Measurements from ENCODE around the gene MUC6.

MUC6 gene

GRCh38 chr11:1049071-1049405 lies 12.5 kb upstream of the MUC6 start:
- Histone ChIP-seq H3K9me3 (ENCODE audit: control insufficient read depth, insufficient read depth, low read depth, low read length) (no peaks in the 10 kb centered on the region), H3K27me3 (ENCODE audit: control insufficient read depth, insufficient read depth, low read length) (no peaks in the 10 kb centered on the region), H3K27ac (ENCODE audit: low read depth, low read length) (no peak overlapping the region), H3K9ac (ENCODE audit: low read length) (no peak overlapping the region), H3K36me3 (ENCODE audit: control insufficient read depth, insufficient read depth, low read length) (no peaks in the 10 kb centered on the region), H3K4me3 (ENCODE audit: low read depth, low read length) (no peak overlapping the region), H3K4me1 (ENCODE audit: control insufficient read depth, insufficient read depth, low read length) (no peaks in the 10 kb centered on the region)

GRCh38 chr11:1048375-1049070 lies 12.0 kb upstream of the MUC6 start:
- no peaks in the 10 kb centered on the region for H3K9me3 ChIP-seq (ENCODE audit: control insufficient read depth, insufficient read depth, low read depth, low read length)
- H3K4me3 ChIP-seq (ENCODE audit: low read depth, low read length): no peak overlapping the region
- H3K36me3 ChIP-seq (ENCODE audit: control insufficient read depth, insufficient read depth, low read length): no peaks in the 10 kb centered on the region
- no peak overlapping the region for H3K27ac ChIP-seq (ENCODE audit: low read depth, low read length)
- H3K4me1 ChIP-seq (ENCODE audit: control insufficient read depth, insufficient read depth, low read length): no peaks in the 10 kb centered on the region
- no peak overlapping the region for H3K9ac ChIP-seq (ENCODE audit: low read length)
- no peaks in the 10 kb centered on the region for H3K27me3 ChIP-seq (ENCODE audit: control insufficient read depth, insufficient read depth, low read length)

GRCh38 chr11:1047595-1048156 lies 11.2 kb upstream of the MUC6 start:
- H3K4me1 ChIP-seq (ENCODE audit: control insufficient read depth, insufficient read depth, low read length): no peaks in the 10 kb centered on the region
- no peak overlapping the region for H3K27ac ChIP-seq (ENCODE audit: low read depth, low read length)
- no peaks in the 10 kb centered on the region for H3K36me3 ChIP-seq (ENCODE audit: control insufficient read depth, insufficient read depth, low read length)
- H3K9ac ChIP-seq (ENCODE audit: low read length): no peak overlapping the region
- H3K9me3 ChIP-seq (ENCODE audit: control insufficient read depth, insufficient read depth, low read depth, low read length): no peaks in the 10 kb centered on the region
- no peaks in the 10 kb centered on the region for H3K27me3 ChIP-seq (ENCODE audit: control insufficient read depth, insufficient read depth, low read length)
- no peak overlapping the region for H3K4me3 ChIP-seq (ENCODE audit: low read depth, low read length)

GRCh38 chr11:1044160-1044559 lies 7.6 kb upstream of the MUC6 start:
- Histone ChIP-seq H3K9ac (ENCODE audit: low read length) (no peak overlapping the region), H3K27ac (ENCODE audit: low read depth, low read length) (no peak overlapping the region), H3K9me3 (ENCODE audit: control insufficient read depth, insufficient read depth, low read depth, low read length) (no peaks in the 10 kb centered on the region), H3K4me3 (ENCODE audit: low read depth, low read length) (no peak overlapping the region), H3K4me1 (ENCODE audit: control insufficient read depth, insufficient read depth, low read length) (no peaks in the 10 kb centered on the region), H3K27me3 (ENCODE audit: control insufficient read depth, insufficient read depth, low read length) (no peaks in the 10 kb centered on the region), H3K36me3 (ENCODE audit: control insufficient read depth, insufficient read depth, low read length) (no peaks in the 10 kb centered on the region)

- Histone ChIP-seq H3K27me3 (ENCODE audit: control insufficient read depth, insufficient read depth, low read length) (no peaks in the 10 kb centered on the region), H3K9ac (ENCODE audit: low read length) (no peak overlapping the region)
Measured at GRCh38 chr11:1043563-1044096, 7.1 kb upstream of the MUC6 start.

GRCh38 chr11:1042626-1043562 lies 6.4 kb upstream of the MUC6 start:
- no peaks in the 10 kb centered on the region for H3K9me3 ChIP-seq (ENCODE audit: control insufficient read depth, insufficient read depth, low read depth, low read length)
- H3K27ac ChIP-seq (ENCODE audit: low read depth, low read length): no peak overlapping the region
- H3K9ac ChIP-seq (ENCODE audit: low read length): no peak overlapping the region
- H3K27me3 ChIP-seq (ENCODE audit: control insufficient read depth, insufficient read depth, low read length): no peaks in the 10 kb centered on the region
- H3K36me3 ChIP-seq (ENCODE audit: control insufficient read depth, insufficient read depth, low read length): no peaks in the 10 kb centered on the region
- no peak overlapping the region for H3K4me3 ChIP-seq (ENCODE audit: low read depth, low read length)
- no peaks in the 10 kb centered on the region for H3K4me1 ChIP-seq (ENCODE audit: control insufficient read depth, insufficient read depth, low read length)

More at GRCh38 chr11:1043563-1044096, 7.1 kb upstream of the MUC6 start:
- Histone ChIP-seq H3K4me1 (ENCODE audit: control insufficient read depth, insufficient read depth, low read length) (no peaks in the 10 kb centered on the region), H3K9me3 (ENCODE audit: control insufficient read depth, insufficient read depth, low read depth, low read length) (no peaks in the 10 kb centered on the region), H3K4me3 (ENCODE audit: low read depth, low read length) (no peak overlapping the region), H3K36me3 (ENCODE audit: control insufficient read depth, insufficient read depth, low read length) (no peaks in the 10 kb centered on the region), H3K27ac (ENCODE audit: low read depth, low read length) (no peak overlapping the region)

- no peaks in the 10 kb centered on the region for H3K9me3 ChIP-seq (ENCODE audit: control insufficient read depth, insufficient read depth, low read depth, low read length)
- H3K36me3 ChIP-seq (ENCODE audit: control insufficient read depth, insufficient read depth, low read length): no peaks in the 10 kb centered on the region
- H3K9ac ChIP-seq (ENCODE audit: low read length): no peak overlapping the region
- no peak overlapping the region for H3K27ac ChIP-seq (ENCODE audit: low read depth, low read length)
- no peak overlapping the region for H3K4me3 ChIP-seq (ENCODE audit: low read depth, low read length)
- H3K27me3 ChIP-seq (ENCODE audit: control insufficient read depth, insufficient read depth, low read length): no peaks in the 10 kb centered on the region
- no peaks in the 10 kb centered on the region for H3K4me1 ChIP-seq (ENCODE audit: control insufficient read depth, insufficient read depth, low read length)
Measured at GRCh38 chr11:1041936-1042608, 5.6 kb upstream of the MUC6 start.

- H3K9ac ChIP-seq (ENCODE audit: low read length): no peak overlapping the region
Measured at GRCh38 chr11:1041471-1041870, 5.0 kb upstream of the MUC6 start.

GRCh38 chr11:1041149-1041467 lies 4.6 kb upstream of the MUC6 start:
- H3K9me3 ChIP-seq (ENCODE audit: control insufficient read depth, insufficient read depth, low read depth, low read length): no peaks in the 10 kb centered on the region
- H3K4me3 ChIP-seq (ENCODE audit: low read depth, low read length): no peak overlapping the region
- H3K36me3 ChIP-seq (ENCODE audit: control insufficient read depth, insufficient read depth, low read length): no peaks in the 10 kb centered on the region
- no peaks in the 10 kb centered on the region for H3K27me3 ChIP-seq (ENCODE audit: control insufficient read depth, insufficient read depth, low read length)
- no peak overlapping the region for H3K27ac ChIP-seq (ENCODE audit: low read depth, low read length)
- no peaks in the 10 kb centered on the region for H3K4me1 ChIP-seq (ENCODE audit: control insufficient read depth, insufficient read depth, low read length)
- no peak overlapping the region for H3K9ac ChIP-seq (ENCODE audit: low read length)

More at GRCh38 chr11:1041471-1041870, 5.0 kb upstream of the MUC6 start:
- Histone ChIP-seq H3K27ac (ENCODE audit: low read depth, low read length) (no peak overlapping the region), H3K4me3 (ENCODE audit: low read depth, low read length) (no peak overlapping the region), H3K9me3 (ENCODE audit: control insufficient read depth, insufficient read depth, low read depth, low read length) (no peaks in the 10 kb centered on the region), H3K27me3 (ENCODE audit: control insufficient read depth, insufficient read depth, low read length) (no peaks in the 10 kb centered on the region), H3K36me3 (ENCODE audit: control insufficient read depth, insufficient read depth, low read length) (no peaks in the 10 kb centered on the region), H3K4me1 (ENCODE audit: control insufficient read depth, insufficient read depth, low read length) (no peaks in the 10 kb centered on the region)

GRCh38 chr11:1040428-1041148 lies 4.1 kb upstream of the MUC6 start:
- H3K4me3 ChIP-seq (ENCODE audit: low read depth, low read length): no peak overlapping the region
- H3K27me3 ChIP-seq (ENCODE audit: control insufficient read depth, insufficient read depth, low read length): no peaks in the 10 kb centered on the region
- no peaks in the 10 kb centered on the region for H3K36me3 ChIP-seq (ENCODE audit: control insufficient read depth, insufficient read depth, low read length)
- no peaks in the 10 kb centered on the region for H3K4me1 ChIP-seq (ENCODE audit: control insufficient read depth, insufficient read depth, low read length)
- H3K27ac ChIP-seq (ENCODE audit: low read depth, low read length): no peak overlapping the region
- no peak overlapping the region for H3K9ac ChIP-seq (ENCODE audit: low read length)
- no peaks in the 10 kb centered on the region for H3K9me3 ChIP-seq (ENCODE audit: control insufficient read depth, insufficient read depth, low read depth, low read length)

Measured in HUES6 (cell line).